Fibroblast of skin of right quadriceps (primary cell): ENCODE data around the gene TCF15.
A peak's percentile ranks its signal among the peaks of the same experiment; 100 is the strongest.
"Not testable (repeated sequence)": the region's sequence is repeated elsewhere in the genome, so short reads cannot be mapped to it uniquely, and the experiment has no call there.

Experiments
- DNase-seq: peaks from one replicate; pipeline ENCODE4 v3.0.0-alpha.2; 2013

The TCF15 gene

DNA sequence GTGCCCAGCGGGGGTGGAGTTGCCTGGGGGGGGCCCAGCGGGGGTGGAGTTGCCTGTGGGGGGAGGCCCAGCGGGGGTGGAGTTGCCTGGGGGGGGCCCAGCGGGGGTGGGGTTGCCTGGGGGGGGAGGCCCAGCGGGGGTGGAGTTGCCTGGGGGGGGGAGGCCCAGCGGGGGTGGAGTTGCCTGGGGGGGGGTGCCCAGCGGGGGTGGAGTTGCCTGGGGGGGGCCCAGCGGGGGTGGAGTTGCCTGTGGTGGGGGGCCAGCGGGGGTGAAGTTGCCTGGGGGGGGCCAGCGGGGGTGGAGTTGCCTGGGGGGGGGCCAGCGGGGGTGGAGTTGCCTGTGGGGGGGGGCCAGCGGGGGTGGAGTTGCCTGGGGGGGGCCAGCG is 31.9 kb upstream of the TCF15 start:
- not testable (repeated sequence) for DNase-seq

- no peak for DNase-seq
Measured at GRCh38 chr20:641516-641875, 31.4 kb upstream of the TCF15 start.

DNA sequence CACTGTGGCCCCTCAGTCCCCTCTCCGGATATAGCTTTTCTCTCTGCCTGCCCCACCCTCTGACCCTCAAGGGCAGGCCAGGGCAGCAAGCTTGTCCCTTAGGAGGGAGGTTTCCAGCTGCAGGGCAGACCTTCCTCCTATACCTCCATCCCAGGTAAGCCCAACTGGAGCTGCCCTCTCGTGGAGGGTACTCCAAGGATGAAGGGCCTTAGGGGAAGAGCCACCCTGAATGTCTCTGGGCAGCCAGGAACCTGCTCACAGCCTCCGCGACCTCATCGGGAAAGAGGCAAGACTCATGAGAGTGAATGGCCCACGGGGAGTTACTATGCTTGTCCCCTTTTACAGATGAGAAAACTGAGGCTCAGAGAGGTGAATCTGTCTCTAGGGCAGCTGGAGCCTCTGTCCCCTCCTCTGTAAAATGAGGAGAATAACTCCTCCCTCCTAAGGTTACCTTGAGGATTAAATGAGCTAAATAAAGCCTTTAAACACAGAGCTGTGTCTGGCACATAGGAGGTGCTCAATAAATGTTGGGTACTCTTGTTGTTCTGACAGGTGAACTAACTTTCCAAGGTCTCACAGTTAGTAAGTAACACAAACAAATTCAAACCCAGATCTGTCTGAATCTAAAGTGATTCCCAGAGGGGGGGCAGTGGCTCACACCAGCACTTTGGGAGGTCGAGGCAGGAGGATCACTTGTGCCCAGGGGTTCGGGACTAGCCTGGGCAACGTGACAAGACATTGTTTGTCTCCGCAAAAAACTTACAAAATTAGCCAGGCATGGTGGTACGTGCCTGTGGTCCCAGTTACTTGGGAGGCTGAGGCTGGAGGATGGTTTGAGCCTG is 30.8 kb upstream of the TCF15 start:
- DNase-seq = no peak

DNA sequence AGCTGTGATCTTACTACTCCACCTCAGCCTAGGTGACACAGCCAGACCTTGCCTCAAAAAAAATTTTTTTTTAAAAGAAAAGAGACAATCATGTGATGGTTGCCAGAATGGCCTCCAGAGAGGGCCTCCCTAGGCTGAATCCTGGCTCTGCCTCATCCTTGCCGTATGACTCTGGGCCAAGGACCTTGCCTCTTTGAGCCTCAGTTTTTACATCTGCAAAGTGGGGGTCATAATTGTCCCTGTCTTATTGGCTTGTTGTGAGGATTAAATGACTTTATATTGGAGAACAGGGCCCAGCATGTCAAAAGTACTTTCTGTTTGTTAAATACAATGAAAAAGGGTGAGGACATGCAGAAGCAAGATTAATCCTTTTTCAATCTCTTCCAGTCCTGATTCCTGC is 28.5 kb upstream of the TCF15 start:
- DNase-seq = no peak

GRCh38 chr20:637559-637958 is 27.4 kb upstream of the TCF15 start:
- no peak for DNase-seq

DNA sequence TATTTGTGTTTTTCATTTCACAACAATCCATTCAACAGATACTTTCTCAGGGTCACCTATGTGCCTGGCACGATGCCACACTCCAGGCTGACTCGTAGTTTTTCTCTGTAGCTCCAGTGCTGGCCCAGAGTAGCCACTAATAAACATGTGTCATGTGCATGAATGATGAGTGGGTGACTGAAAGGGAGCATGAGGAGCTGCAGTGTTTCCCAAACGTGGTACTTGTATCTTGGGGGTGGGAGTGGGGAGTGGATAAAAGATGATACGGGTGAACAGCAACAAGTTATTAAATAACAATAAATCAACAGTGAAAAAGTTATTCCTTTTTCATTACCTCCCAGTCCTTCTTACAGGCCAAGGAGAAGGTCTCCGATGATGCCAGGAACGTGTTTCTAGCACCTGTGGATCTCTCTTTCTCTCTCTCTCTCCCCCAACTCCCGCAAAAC is 25.8 kb upstream of the TCF15 start:
- no peak for DNase-seq

GRCh38 chr20:635028-635892 is 25.2 kb upstream of the TCF15 start:
- no peak for DNase-seq

GRCh38 chr20:634148-634925 is 24.2 kb upstream of the TCF15 start:
- DNase-seq = no peak

- DNase-seq = no peak
Measured at GRCh38 chr20:631101-631500, 21.0 kb upstream of the TCF15 start.

DNA sequence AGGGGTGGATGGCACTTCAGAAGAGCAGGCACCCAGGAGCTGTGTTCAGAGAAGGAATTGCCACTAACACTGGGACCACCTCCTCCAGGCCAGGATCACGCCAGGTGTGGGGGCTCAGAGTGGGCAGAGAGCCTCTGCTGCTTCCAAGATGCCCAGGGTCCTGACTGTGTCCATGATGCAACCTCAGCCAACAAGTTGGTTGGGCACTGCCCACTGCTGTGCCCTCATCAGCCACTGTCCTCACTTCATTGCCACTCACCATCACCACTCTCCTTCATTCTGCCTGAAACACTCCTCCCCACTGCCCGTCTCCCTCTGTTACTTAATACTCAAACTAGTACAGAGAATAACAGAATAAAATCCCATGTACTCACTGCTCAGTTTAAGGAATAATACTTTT is 16.5 kb upstream of the TCF15 start:
- no peak for DNase-seq

- DNase-seq = no peak
Measured at GRCh38 chr20:625360-625932, 15.3 kb upstream of the TCF15 start.

- DNase-seq = no peak
Measured at GRCh38 chr20:623704-624103, 13.6 kb upstream of the TCF15 start.

DNA sequence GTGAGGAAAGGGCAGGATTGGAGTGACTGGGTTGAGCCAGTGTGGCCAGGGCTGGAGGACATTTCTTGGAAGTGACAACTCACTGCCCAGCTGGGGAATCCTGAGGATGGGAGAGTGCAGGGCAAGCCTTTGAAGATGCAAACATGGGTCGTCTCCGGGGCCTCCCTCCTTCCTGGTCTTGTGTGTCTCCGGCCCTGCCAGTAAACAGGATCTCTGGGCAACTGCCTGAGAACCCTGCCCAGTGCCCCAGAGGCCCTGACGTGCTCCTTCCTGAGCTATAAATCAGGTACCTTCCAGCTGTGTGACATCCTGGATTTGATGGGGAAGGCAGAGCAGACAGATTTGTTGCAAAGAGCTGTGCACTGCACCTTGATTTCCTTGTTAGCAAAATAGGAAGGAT is 12.9 kb upstream of the TCF15 start:
- no peak for DNase-seq

DNA sequence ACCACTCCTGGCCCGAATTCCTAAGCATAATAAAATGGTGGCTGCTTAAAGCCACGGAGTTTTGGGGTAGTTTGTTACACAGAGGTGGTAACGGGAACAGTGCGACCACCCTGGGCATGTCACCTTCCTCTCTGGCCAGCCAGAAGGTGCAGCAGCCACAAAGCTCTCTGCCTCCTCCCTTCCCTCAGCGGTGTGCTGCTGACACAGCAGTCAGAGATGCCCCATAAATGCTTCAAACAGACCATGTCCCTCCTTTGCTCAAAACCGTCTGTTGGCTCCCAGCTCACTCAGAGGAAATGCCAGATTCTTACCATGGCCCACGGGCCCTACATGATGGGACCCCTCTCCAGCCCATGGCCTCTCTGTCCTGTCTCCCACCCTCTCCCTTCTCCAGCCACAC is 12.1 kb upstream of the TCF15 start:
- no peak for DNase-seq

DNA sequence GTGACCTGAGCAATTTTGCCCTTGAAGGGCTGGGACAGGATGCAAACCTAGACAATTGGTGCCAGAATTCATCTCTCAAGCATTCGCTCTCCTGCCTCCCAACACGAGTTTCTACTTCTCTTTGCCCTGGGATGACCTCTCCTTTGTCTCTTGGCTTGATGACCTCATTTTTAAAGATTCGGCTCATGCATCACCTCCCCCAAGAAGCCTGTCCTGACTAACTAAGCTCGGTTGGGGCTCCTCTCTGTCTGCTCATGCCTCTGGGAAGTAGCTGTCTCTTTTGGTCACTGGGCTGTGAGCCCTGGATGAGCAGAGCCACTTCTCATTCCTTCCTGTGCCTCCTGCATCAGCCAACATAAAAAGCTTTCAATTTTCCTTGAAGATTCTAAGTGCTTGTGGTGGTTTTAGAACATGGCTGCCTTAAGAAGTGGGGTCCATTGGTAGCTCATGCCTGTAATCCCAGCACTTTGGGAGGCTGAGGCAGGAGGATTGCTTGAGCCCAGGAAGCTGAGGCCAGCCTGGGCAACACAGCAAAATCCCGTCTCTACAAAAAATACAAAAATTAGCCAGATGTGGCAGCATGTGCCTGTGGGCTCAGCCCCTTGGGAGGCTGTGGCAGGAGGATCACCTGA is 11.1 kb upstream of the TCF15 start:
- DNase-seq = peak; percentile 21

GRCh38 chr20:620246-620645 is 10.1 kb upstream of the TCF15 start:
- DNase-seq = no peak

- DNase-seq = no peak
Measured at GRCh38 chr20:618980-619379, 8.9 kb upstream of the TCF15 start.

- no peak for DNase-seq
Measured at GRCh38 chr20:617934-618690, 8.0 kb upstream of the TCF15 start.

DNA sequence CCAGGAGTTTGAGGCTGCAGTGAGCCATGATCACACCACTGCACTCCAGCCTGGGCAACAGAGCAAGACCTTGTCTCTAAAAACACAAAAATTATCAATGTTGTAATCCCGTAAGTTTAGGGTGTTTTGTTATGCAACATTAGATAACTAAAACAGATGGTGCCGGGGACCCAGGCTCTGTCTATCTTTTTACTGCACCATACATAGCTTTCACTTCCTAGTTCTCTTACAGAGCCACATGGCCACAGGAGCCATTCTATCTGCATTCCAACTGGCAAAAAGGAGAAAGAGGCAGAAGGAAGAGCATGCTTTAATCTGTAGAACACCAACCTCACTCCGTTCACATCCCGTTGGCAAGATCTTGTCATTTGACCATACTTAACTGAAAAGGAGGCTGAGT is 5.4 kb upstream of the TCF15 start:
- DNase-seq = no peak

DNA sequence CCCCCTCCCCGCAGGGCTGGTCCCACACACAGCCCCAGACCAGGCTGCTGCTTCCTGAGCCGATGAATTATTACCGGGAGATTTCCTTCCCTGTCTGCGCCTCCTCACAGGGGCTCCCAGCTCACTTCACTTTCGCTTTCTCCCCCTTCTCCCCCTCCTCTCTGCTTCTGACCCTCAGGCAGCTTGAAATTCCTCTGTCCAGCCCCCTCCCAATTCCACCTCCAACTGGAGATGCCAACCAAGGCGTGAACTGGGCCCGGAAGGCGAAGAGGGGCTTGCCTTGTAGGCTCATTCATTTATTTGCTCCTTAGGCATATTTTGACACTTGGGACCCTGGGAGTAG is 1.7 kb upstream of the TCF15 start:
- no peak for DNase-seq

DNA sequence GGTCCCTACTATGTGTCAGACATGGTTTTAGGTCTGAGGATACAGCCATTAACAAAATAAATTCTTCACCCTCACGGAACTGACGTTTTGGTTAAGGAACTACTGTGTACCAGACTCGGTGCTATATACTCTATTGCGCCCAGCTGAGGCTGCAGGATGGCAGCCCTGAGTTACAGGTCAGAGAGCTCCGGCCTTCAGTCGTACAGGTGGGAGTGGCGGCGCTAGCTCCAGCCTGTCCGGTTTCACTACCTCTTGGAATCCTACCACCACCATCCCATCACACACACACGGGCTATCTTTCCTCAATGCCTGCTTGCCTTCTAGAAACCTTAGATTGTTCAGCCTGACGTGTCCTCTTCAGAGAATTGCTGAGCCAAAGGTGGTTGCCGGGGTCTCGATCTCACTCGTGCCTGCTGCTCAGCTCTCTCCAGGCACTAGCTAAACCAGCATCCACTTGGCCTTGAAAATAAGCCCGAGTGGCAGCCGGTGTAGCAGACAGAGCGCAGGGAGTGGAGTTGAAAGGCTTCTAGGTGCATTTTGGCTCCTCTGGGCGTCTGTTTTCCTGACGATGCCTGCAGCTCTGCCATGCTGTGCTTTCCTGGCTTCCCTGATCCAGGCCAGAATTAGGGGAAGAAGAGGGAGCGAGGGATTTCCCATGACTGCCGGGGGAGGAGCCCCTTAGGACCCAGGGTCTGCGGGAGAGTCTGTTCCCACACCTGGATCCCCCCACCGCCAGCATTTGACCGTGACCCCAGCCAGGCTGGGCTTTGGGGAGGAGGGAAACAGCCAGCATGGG is 1.1 kb upstream of the TCF15 start:
- DNase-seq = no peak
